Measurements from ENCODE around the gene MGLL. TPM values are rescaled to one million over a fixed set of nuclear protein-coding genes. Genes with fewer than 3 reads are reported as not detected.

The MGLL gene
- total and polyA plus RNA-seq, 2 donors (not counting 1 experiment from before 2014, with no cell fraction given), result 1.7 to 6.9 TPM

DNA sequence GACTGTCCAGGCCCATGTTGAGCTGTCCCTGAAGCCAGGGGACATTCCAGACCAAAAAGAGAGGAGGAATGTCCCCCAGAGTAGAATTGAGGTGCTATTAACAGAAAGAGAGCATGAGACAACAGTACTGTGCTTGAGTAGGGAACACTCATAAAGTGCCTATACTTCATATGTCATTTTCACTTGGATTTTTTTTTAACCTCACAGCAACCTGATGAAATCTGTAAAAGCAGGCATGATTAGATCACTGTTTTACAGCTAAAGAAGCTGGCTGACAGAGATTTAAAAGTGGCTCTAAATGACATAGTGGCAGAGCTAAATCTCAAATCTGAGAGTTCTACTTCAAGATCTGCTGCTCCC lies 174.5 kb downstream of the MGLL start:
- Histone ChIP-seq H3K36me3 (replicated peaks in 1 of 2; ENCODE audit: control extremely low read depth in 1 of 2, control insufficient read depth in 1 of 2, extremely low read depth in 1 of 2, insufficient read depth in 2 of 2, low read length in 1 of 2) (no peaks in the 10 kb centered on the region), H3K79me2 (ENCODE audit: control insufficient read depth, insufficient read depth, low read length) (no peaks in the 10 kb centered on the region), H4K20me1 (ENCODE audit: control insufficient read depth, insufficient read depth, low read length, poor library complexity, severe bottlenecking) (no peaks in the 10 kb centered on the region), H3K9me3 (ENCODE audit: control extremely low read depth in 1 of 3, control insufficient read depth in 2 of 3, insufficient read depth in 1 of 3, low read length in 2 of 3) (no peaks in the 10 kb centered on the region), H3K4me3 (ENCODE audit: control extremely low read depth in 1 of 5, extremely low read depth in 1 of 5, insufficient read depth in 1 of 5, low read depth in 2 of 5, low read length in 4 of 5) (no peak overlapping the region), H3K27me3 (replicated peaks in 1 of 4; ENCODE audit: control extremely low read depth in 1 of 4, control insufficient read depth in 3 of 4, insufficient read depth in 4 of 4, low read length in 3 of 4) (no peaks in the 10 kb centered on the region), H3K27ac (ENCODE audit: low read length in 2 of 2) (no peak overlapping the region), H3K9ac (ENCODE audit: low read length) (no peak overlapping the region), H2AFZ (ENCODE audit: insufficient read depth, low read depth, low read length, poor library complexity, severe bottlenecking) (no peak overlapping the region), H3K4me1 (ENCODE audit: control insufficient read depth in 2 of 2, insufficient read depth in 2 of 2, low read length in 2 of 2) (no peaks in the 10 kb centered on the region), H3K4me2 (replicated peaks; ENCODE audit: low read depth, low read length, poor library complexity, severe bottlenecking) (no peak overlapping the region)
- H3K27ac Mint-ChIP-seq, result no peak overlapping the region
- no peaks in the 10 kb centered on the region for H3K27me3 Mint-ChIP-seq
- DNase-seq (no peak), ATAC-seq (ENCODE audit: low read depth) (no peak)
- ChIA-PET POLR2A (no interaction called here), CTCF (interaction anchor here (1.1 to 1.9 kb wide), 6 partner anchors 12 to 323 kb away, joined by 3 to 8 read pairs (median 4); no protein-coding TSS in a partner anchor)
- TF ChIP-seq, protein P1, sequence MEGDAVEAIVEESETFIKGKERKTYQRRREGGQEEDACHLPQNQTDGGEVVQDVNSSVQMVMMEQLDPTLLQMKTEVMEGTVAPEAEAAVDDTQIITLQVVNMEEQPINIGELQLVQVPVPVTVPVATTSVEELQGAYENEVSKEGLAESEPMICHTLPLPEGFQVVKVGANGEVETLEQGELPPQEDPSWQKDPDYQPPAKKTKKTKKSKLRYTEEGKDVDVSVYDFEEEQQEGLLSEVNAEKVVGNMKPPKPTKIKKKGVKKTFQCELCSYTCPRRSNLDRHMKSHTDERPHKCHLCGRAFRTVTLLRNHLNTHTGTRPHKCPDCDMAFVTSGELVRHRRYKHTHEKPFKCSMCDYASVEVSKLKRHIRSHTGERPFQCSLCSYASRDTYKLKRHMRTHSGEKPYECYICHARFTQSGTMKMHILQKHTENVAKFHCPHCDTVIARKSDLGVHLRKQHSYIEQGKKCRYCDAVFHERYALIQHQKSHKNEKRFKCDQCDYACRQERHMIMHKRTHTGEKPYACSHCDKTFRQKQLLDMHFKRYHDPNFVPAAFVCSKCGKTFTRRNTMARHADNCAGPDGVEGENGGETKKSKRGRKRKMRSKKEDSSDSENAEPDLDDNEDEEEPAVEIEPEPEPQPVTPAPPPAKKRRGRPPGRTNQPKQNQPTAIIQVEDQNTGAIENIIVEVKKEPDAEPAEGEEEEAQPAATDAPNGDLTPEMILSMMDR (IDR thresholded peaks at IDR 0.05), result no peak
- no peak for TF ChIP-seq EZH2 (IDR thresholded peaks at IDR 0.05; ENCODE audit: borderline replicate concordance, insufficient read depth, low read depth, low read length, poor library complexity, severe bottlenecking)
- no peaks in the 10 kb centered on the region for H3K4me1 Mint-ChIP-seq
- intact Hi-C loops (cut with micrococcal nuclease), result no loop called here
- H3K4me3 Mint-ChIP-seq, result no peak overlapping the region
- no peaks in the 10 kb centered on the region for H3K9me3 Mint-ChIP-seq (ENCODE audit: insufficient read depth)

DNA sequence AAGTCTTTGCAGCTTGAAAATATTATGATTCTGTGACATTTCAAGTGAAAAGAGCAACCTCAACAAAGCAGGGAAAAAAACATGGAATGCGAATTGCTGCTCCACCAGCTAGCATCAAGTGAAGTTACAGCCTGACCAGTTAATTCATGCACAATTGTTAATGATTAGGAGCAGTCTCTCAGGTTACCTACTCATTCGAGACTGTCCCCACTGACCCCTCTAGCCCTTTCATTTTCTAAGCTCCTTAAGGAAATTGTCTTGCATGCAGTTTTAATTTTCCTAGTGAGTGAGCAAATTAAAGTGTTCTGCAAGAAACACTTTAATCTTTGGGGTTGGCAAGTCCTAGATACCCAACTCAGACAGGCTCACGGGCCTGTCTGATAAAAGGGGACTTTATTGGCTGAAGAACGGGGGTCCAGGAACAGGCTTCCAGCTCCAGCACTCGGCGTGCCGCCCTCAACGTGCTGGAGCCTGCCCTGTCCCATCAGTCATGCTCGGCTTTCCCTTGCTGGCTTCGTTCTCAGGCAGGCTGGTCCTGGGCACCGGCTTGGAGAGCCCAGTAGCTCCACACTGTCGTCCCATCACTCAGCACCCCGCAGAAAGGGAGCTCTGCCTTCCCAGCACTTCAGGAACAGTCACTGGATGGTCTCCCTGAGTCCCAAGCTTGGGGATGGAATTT lies 175.0 kb downstream of the MGLL start:
- Mint-ChIP-seq H3K9me3 (ENCODE audit: insufficient read depth) (no peaks in the 10 kb centered on the region), H3K27ac (no peak overlapping the region), H3K4me3 (no peak overlapping the region), H3K27me3 (no peaks in the 10 kb centered on the region), H3K4me1 (no peaks in the 10 kb centered on the region)
- no peak for DNase-seq
- ATAC-seq (ENCODE audit: low read depth), result no peak
- Histone ChIP-seq H3K27ac (ENCODE audit: low read length in 2 of 2) (no peak overlapping the region), H3K4me3 (ENCODE audit: control extremely low read depth in 1 of 5, extremely low read depth in 1 of 5, insufficient read depth in 1 of 5, low read depth in 2 of 5, low read length in 4 of 5) (no peak overlapping the region), H3K79me2 (ENCODE audit: control insufficient read depth, insufficient read depth, low read length) (no peaks in the 10 kb centered on the region), H4K20me1 (ENCODE audit: control insufficient read depth, insufficient read depth, low read length, poor library complexity, severe bottlenecking) (no peaks in the 10 kb centered on the region), H3K27me3 (replicated peaks in 1 of 4; ENCODE audit: control extremely low read depth in 1 of 4, control insufficient read depth in 3 of 4, insufficient read depth in 4 of 4, low read length in 3 of 4) (no peaks in the 10 kb centered on the region), H2AFZ (ENCODE audit: insufficient read depth, low read depth, low read length, poor library complexity, severe bottlenecking) (no peak overlapping the region), H3K9ac (ENCODE audit: low read length) (no peak overlapping the region), H3K36me3 (replicated peaks in 1 of 2; ENCODE audit: control extremely low read depth in 1 of 2, control insufficient read depth in 1 of 2, extremely low read depth in 1 of 2, insufficient read depth in 2 of 2, low read length in 1 of 2) (no peaks in the 10 kb centered on the region), H3K9me3 (ENCODE audit: control extremely low read depth in 1 of 3, control insufficient read depth in 2 of 3, insufficient read depth in 1 of 3, low read length in 2 of 3) (no peaks in the 10 kb centered on the region), H3K4me2 (replicated peaks; ENCODE audit: low read depth, low read length, poor library complexity, severe bottlenecking) (no peak overlapping the region), H3K4me1 (ENCODE audit: control insufficient read depth in 2 of 2, insufficient read depth in 2 of 2, low read length in 2 of 2) (no peaks in the 10 kb centered on the region)
- ChIA-PET POLR2A (no interaction called here), CTCF (interaction anchor here (0.7 to 1.9 kb wide), 8 partner anchors 11 to 323 kb away, joined by 3 to 8 read pairs (median 4); no protein-coding TSS in a partner anchor)
- over 99% methylated on average over 12 of the region's 13 CpGs for WGBS (ENCODE audit: insufficient coverage)
- intact Hi-C loops (cut with micrococcal nuclease), result no loop called here
- no peak for TF ChIP-seq EZH2 (IDR thresholded peaks at IDR 0.05; ENCODE audit: borderline replicate concordance, insufficient read depth, low read depth, low read length, poor library complexity, severe bottlenecking)
- TF ChIP-seq, protein P1 (IDR thresholded peaks at IDR 0.05), result no peak
